GM12892 (cell line): ENCODE results near the gene NFIC.
"Not testable (repeated sequence)": the region's sequence is repeated elsewhere in the genome, so short reads cannot be mapped to it uniquely, and the experiment has no call there.

Experiments used
- DNase-seq: peaks from one replicate; pipeline ENCODE4 v3.0.0; 2011; ENCODE audit not compliant: insufficient read length
- FAIRE-seq: peaks from 2 replicates; lab custom pipeline; 2011; peaks lifted over from hg19 to GRCh38; lab: Jason Lieb, UNC
- POLR2A ChIP-seq: IDR thresholded peaks from 2 replicates; pipeline ENCODE4 v1.6.1; 2011; ENCODE audit warnings: low read depth, low read length, control low read depth
- POLR2AphosphoS5 ChIP-seq: IDR thresholded peaks from 2 replicates; pipeline ENCODE4 v1.6.1; 2011; ENCODE audit warnings: low read depth, low read length, control low read depth
- TAF1 ChIP-seq: IDR thresholded peaks from 2 replicates; pipeline ENCODE4 v1.6.1; 2011; ENCODE audit warnings: low read depth, mild to moderate bottlenecking, control low read depth, low read length, borderline replicate concordance

The NFIC gene

GRCh38 chr19:3448616-3449334 is 82.4 kb downstream of the NFIC start:
- DNase-seq: no peak
- no peak for FAIRE-seq
- no peak for TF ChIP-seq POLR2AphosphoS5
- no peak for TF ChIP-seq TAF1
- TF ChIP-seq POLR2A: no peak

- DNase-seq: no peak
- FAIRE-seq: peak; percentile 83
- TF ChIP-seq POLR2AphosphoS5 (no peak), POLR2A (no peak), TAF1 (no peak)
Measured at GRCh38 chr19:3450796-3451411, 84.5 kb downstream of the NFIC start.

GRCh38 chr19:3451451-3451866 is 85.1 kb downstream of the NFIC start:
- TF ChIP-seq POLR2A: no peak
- no peak for TF ChIP-seq POLR2AphosphoS5
- no peak for TF ChIP-seq TAF1
- no peak for FAIRE-seq
- no peak for DNase-seq

- DNase-seq (no peak), FAIRE-seq (no peak)
- no peak for TF ChIP-seq POLR2A
- no peak for TF ChIP-seq POLR2AphosphoS5
- TF ChIP-seq TAF1: no peak
Measured at GRCh38 chr19:3452171-3452941, 86.0 kb downstream of the NFIC start.

GRCh38 chr19:3452942-3453214 is 86.5 kb downstream of the NFIC start:
- FAIRE-seq, DNase-seq: not testable (repeated sequence)

- TF ChIP-seq POLR2A: no peak
- no peak for TF ChIP-seq POLR2AphosphoS5
- TF ChIP-seq TAF1: no peak
- no peak for FAIRE-seq
Measured at GRCh38 chr19:3453840-3454239, 87.5 kb downstream of the NFIC start.

GRCh38 chr19:3454656-3455392 is 88.4 kb downstream of the NFIC start:
- FAIRE-seq: no peak

More at GRCh38 chr19:3453840-3454239, 87.5 kb downstream of the NFIC start:
- no peak for DNase-seq

GRCh38 chr19:3455393-3455955 is 89.1 kb downstream of the NFIC start:
- TF ChIP-seq TAF1 (no peak), POLR2A (no peak), POLR2AphosphoS5 (no peak)
- FAIRE-seq (no peak), DNase-seq (no peak)

More at GRCh38 chr19:3454656-3455392, 88.4 kb downstream of the NFIC start:
- DNase-seq: no peak
- TF ChIP-seq POLR2A: no peak
- TF ChIP-seq POLR2AphosphoS5: no peak
- no peak for TF ChIP-seq TAF1

- FAIRE-seq (no peak), DNase-seq (no peak)
- TF ChIP-seq POLR2A (no peak), TAF1 (no peak), POLR2AphosphoS5 (no peak)
Measured at GRCh38 chr19:3455960-3456601, 89.7 kb downstream of the NFIC start.

- DNase-seq (no peak), FAIRE-seq (no peak)
- TF ChIP-seq POLR2AphosphoS5 (no peak), POLR2A (no peak), TAF1 (no peak)
Measured at GRCh38 chr19:3456925-3457527, 90.6 kb downstream of the NFIC start.
